Tibial nerve (tissue), 4 donors: Measurements from ENCODE around the gene KIN. TPM values are rescaled to one million over a fixed set of nuclear protein-coding genes. Genes with fewer than 3 reads are reported as not detected.
"Not testable (repeated sequence)": the region's sequence is repeated elsewhere in the genome, so short reads cannot be mapped to it uniquely, and the experiment has no call there.

Experiments used
- DNase-seq, 2 donors: peaks; one replicate each; pipeline ENCODE4 v3.0.0-alpha.2; 2019; ENCODE audit warnings: low spot score in 2 of 2
- H3K27ac ChIP-seq, 4 donors: fragments of 200-600 bp; sonication (generic) in 3 of 4; one replicate each; pipeline ENCODE4 v1.5.1; 2017 to 2019; ENCODE audit warnings: mild to moderate bottlenecking in 1 of 4
- H3K27me3 ChIP-seq, 2 donors: fragments of 200-600 bp; sonication (generic) in 1 of 2; one replicate each; pipeline versions ENCODE4 v1.5.1 to v1.6.0; 2017 to 2019
- H3K36me3 ChIP-seq, 3 donors: fragments of 200-600 bp; sonication (generic); one replicate each; pipeline ENCODE4 v1.5.1; 2018 to 2019
- H3K4me1 ChIP-seq, 4 donors: fragments of 200-600 bp; sonication (generic) in 3 of 4; one replicate each; pipeline ENCODE4 v1.5.1; 2017 to 2019
- H3K4me3 ChIP-seq, 4 donors: fragments of 200-600 bp; sonication (generic) in 3 of 4; one replicate each; pipeline ENCODE4 v1.5.1; 2017 to 2019; ENCODE audit warnings: mild to moderate bottlenecking in 1 of 4, moderate library complexity in 1 of 4
- H3K9me3 ChIP-seq, 4 donors: fragments of 200-600 bp; sonication (generic) in 3 of 4; one replicate each; pipeline ENCODE4 v1.5.1; 2017 to 2019
- EP300 ChIP-seq, 2 donors: sonication (generic); formaldehyde crosslinking; IDR thresholded peaks; one replicate each; pipeline ENCODE4 v1.6.1; 2017; ENCODE audit warnings: antibody characterized with exemption in 2 of 2, mild to moderate bottlenecking in 1 of 2
- POLR2A ChIP-seq, 2 donors: fragments of 450-650 bp; IDR thresholded peaks; one replicate each; pipeline ENCODE4 v1.6.1; 2017; ENCODE audit warnings: antibody characterized with exemption in 2 of 2, mild to moderate bottlenecking in 2 of 2, moderate library complexity in 2 of 2
- WGBS, 2 donors: methylation state at CpG; one replicate each; pipeline ENCODE4 v1.1.5; 2018; 5-methylcytosine and 5-hydroxymethylcytosine counted together
- total RNA-seq, 4 donors: library from RNA; depleted of rRNA; stranded (reverse); fragments of >200 nt; gene quantifications; one replicate each; pipeline ENCODE4 v1.1.0, GENCODE V29; 2016
- TF ChIP-seq, protein P1 (sequence below), 5 experiments: fragments of 200-600 bp in 3 of 5; fragments of 450-650 bp in 2 of 5; sonication (generic) in 3 of 5; IDR thresholded peaks; one replicate each; pipeline ENCODE4 v1.5.1; 2016 to 2019; ENCODE audit warnings: antibody characterized with exemption in 5 of 5, mild to moderate bottlenecking in 3 of 5, moderate library complexity in 2 of 5

The KIN gene
- total RNA-seq, 4 donors from 2014 or later: 6.9 to 9.2 (median 7.7) TPM

DNA sequence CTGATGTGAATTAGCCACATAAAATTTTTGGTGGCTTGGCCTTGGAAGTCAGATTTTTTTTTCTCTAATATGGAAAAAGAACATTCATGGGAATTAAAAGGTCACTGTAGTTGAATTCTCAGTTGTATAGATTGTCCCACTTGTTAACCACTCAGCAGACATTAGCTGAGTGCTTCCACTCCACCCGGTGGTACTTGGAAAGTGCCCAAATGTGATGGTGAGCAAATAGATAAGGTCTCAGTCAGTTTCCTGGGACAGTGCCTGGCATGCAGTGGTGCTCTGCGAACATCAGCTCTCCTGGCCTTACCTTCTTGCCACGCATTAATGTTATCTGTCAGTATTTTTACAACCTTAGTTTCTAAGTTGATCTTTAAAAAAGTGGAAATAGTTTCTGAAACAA, 1.6 kb upstream of the KIN start:
- DNase-seq: no peak
- H3K9me3 ChIP-seq: no peaks in the 10 kb centered on the region
- no peaks in the 10 kb centered on the region for H3K27me3 ChIP-seq
- H3K36me3 ChIP-seq: peaks cover 0 to 6% (median 0%) of the 10 kb centered on the region in 3 donors
- H3K4me3 ChIP-seq: peak overlapping the region in 3 of 4 donors; percentile 91 to 93 (median 93)
- H3K4me1 ChIP-seq: peaks cover 4 to 86% (median 36%) of the 10 kb centered on the region in 4 donors
- TF ChIP-seq EP300 (IDR thresholded peaks at IDR 0.05) (no peak), POLR2A (IDR thresholded peaks at IDR 0.05) (no peak)
- TF ChIP-seq, protein P1, sequence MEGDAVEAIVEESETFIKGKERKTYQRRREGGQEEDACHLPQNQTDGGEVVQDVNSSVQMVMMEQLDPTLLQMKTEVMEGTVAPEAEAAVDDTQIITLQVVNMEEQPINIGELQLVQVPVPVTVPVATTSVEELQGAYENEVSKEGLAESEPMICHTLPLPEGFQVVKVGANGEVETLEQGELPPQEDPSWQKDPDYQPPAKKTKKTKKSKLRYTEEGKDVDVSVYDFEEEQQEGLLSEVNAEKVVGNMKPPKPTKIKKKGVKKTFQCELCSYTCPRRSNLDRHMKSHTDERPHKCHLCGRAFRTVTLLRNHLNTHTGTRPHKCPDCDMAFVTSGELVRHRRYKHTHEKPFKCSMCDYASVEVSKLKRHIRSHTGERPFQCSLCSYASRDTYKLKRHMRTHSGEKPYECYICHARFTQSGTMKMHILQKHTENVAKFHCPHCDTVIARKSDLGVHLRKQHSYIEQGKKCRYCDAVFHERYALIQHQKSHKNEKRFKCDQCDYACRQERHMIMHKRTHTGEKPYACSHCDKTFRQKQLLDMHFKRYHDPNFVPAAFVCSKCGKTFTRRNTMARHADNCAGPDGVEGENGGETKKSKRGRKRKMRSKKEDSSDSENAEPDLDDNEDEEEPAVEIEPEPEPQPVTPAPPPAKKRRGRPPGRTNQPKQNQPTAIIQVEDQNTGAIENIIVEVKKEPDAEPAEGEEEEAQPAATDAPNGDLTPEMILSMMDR (IDR thresholded peaks at IDR 0.05): no peak
- WGBS, 2 donors: 54 to 57% methylated on average over 3 of the region's 3 CpGs
- H3K27ac ChIP-seq: no peak overlapping the region

DNA sequence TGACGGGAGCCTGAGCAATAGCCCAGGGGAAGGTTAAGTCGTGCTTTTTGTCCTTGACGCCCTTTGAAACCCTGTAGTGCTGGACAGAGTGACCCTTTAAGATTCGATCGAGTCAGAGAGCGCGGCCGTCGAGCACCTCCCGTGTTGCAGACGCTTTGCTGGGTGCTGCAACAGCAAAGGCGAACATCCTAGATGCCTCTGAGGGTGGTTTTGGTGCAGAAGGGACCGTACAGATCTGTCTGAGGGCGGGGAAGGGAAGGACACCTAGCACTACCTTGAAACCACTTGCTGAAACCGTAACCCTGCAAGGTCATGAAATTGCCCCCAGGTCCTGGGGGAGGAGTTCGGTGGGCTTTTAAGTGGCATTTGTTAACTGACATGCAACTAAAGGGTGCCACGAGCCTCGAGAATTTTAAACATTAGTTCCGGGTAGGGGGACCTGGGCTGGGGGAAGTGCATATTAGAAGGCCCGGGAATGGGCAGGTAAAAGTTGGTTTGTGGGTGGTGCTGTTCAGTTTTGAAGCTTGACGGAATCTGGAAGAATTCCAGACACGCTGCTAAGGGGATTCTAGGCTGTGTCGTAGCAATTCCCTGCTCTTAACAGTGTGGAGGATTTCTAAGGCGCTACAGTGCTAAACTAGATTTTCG, 970 bp upstream of the KIN start:
- 4% methylated on average over 13 to 23 of the region's 25 CpGs for WGBS, 2 donors
- H3K27ac ChIP-seq: peak overlapping the region; percentile 9 to 93 (median 90)
- peaks cover 0 to 10% (median 0%) of the 10 kb centered on the region in 3 donors for H3K36me3 ChIP-seq
- peak overlapping the region; percentile 77 to 93 (median 92) for H3K4me3 ChIP-seq
- no peaks in the 10 kb centered on the region for H3K27me3 ChIP-seq
- TF ChIP-seq POLR2A (IDR thresholded peaks at IDR 0.05) (no peak), EP300 (IDR thresholded peaks at IDR 0.05) (no peak)
- TF ChIP-seq, protein P1 (IDR thresholded peaks at IDR 0.05): no peak
- DNase-seq: no peak
- no peaks in the 10 kb centered on the region for H3K9me3 ChIP-seq
- H3K4me1 ChIP-seq: peaks cover 4 to 83% (median 34%) of the 10 kb centered on the region in 4 donors

GRCh38 chr10:7787150-7787856, 490 bp downstream of the KIN start:
- H3K4me3 ChIP-seq: peak overlapping the region; percentile 77 to 95 (median 93)
- no peaks in the 10 kb centered on the region for H3K9me3 ChIP-seq
- peaks cover 0 to 14% (median 0%) of the 10 kb centered on the region in 3 donors for H3K36me3 ChIP-seq
- H3K27ac ChIP-seq: peak overlapping the region in 3 of 4 donors; percentile 56 to 92 (median 87)
- H3K4me1 ChIP-seq: peaks cover 4 to 68% (median 26%) of the 10 kb centered on the region in 4 donors
- H3K27me3 ChIP-seq: no peaks in the 10 kb centered on the region
- 3 to 8% methylated on average over 16 to 25 of the region's 26 CpGs for WGBS, 2 donors
- TF ChIP-seq POLR2A (IDR thresholded peaks at IDR 0.05): no peak
- no peak for TF ChIP-seq EP300 (IDR thresholded peaks at IDR 0.05)
- TF ChIP-seq, protein P1 (IDR thresholded peaks at IDR 0.05): no peak
- no peak for DNase-seq

- Histone ChIP-seq H3K9me3 (no peaks in the 10 kb centered on the region), H3K27me3 (no peaks in the 10 kb centered on the region), H3K27ac (no peak overlapping the region), H3K4me1 (peaks cover 4 to 61% (median 23%) of the 10 kb centered on the region in 4 donors), H3K4me3 (peak overlapping the region in 2 of 4 donors; percentile 93), H3K36me3 (peaks cover 0 to 23% (median 0%) of the 10 kb centered on the region in 3 donors)
- 77% methylated on average over 3 of the region's 3 CpGs for WGBS, 2 donors
- TF ChIP-seq POLR2A (IDR thresholded peaks at IDR 0.05): no peak
- no peak for DNase-seq
Observed at GRCh38 chr10:7786430-7786829, 1.4 kb downstream of the KIN start.

- H3K4me3 ChIP-seq, H3K27ac ChIP-seq, H3K9me3 ChIP-seq, DNase-seq, H3K27me3 ChIP-seq: not testable (repeated sequence)
- Histone ChIP-seq H3K4me1 (peaks cover 0 to 32% (median 7%) of the 10 kb centered on the region in 4 donors), H3K36me3 (peaks cover 3 to 65% (median 10%) of the 10 kb centered on the region in 3 donors)
- WGBS, 2 donors: 81 to 89% methylated on average over 6 of the region's 6 CpGs
Observed at GRCh38 chr10:7782194-7782593, 5.6 kb downstream of the KIN start.

- H3K27ac ChIP-seq: no peak overlapping the region
- TF ChIP-seq POLR2A (IDR thresholded peaks at IDR 0.05) (no peak), EP300 (IDR thresholded peaks at IDR 0.05) (no peak)
- TF ChIP-seq, protein P1 (IDR thresholded peaks at IDR 0.05): no peak
- no peaks in the 10 kb centered on the region for H3K4me1 ChIP-seq
- no peaks in the 10 kb centered on the region for H3K27me3 ChIP-seq
- no peak for DNase-seq
- 93 to 100% methylated on average over 2 of the region's 2 CpGs for WGBS, 2 donors
- H3K4me3 ChIP-seq: no peak overlapping the region
- H3K9me3 ChIP-seq: no peaks in the 10 kb centered on the region
- peaks cover 3 to 95% (median 10%) of the 10 kb centered on the region in 3 donors for H3K36me3 ChIP-seq
Observed at GRCh38 chr10:7776777-7777176, 11.0 kb downstream of the KIN start.
